ENCODE data around the gene TCAP.
A peak's percentile ranks its signal among the peaks of the same experiment; 100 is the strongest.

TCAP gene

DNA sequence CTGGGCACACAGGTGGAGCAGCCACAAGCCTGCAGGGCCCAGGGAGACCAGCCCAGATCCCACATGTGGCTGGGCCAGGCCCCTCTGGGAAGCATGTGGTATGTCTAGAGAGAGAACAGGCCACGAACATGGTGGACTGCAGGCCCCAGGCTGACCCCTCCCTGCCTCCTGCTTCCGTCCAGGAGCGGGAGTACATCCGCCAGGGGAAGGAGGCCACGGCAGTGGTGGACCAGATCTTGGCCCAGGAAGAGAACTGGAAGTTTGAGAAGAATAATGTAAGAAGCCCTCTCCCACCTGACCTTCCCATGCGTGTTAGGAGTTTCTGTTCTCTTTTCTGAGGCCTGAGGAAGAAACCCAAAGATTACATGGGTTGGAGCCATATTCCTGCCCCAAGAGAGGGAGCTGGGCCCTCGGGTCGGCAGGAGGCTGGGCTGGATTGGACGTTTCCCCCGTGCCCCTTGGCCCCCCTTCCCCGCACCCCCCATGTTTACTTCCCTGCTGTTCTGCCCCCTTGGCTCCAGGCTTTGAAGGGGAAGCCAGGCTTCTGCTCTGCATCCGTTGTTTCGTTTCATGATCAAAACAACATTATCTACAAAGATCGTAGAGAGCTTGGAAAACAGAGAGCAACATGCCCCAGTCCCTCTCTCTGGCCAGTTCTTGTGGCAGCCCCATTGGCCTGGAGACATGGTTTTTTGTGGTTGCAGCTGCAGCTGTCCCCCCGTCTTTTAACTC, 5.7 kb upstream of the TCAP start:
- no peak for DNase-seq (ENCODE audit: insufficient read length, low spot score)
- no peak for TF ChIP-seq CTCF (IDR thresholded peaks at IDR 0.05; ENCODE audit: insufficient read depth, missing control alignments)
- no peak for FAIRE-seq

DNA sequence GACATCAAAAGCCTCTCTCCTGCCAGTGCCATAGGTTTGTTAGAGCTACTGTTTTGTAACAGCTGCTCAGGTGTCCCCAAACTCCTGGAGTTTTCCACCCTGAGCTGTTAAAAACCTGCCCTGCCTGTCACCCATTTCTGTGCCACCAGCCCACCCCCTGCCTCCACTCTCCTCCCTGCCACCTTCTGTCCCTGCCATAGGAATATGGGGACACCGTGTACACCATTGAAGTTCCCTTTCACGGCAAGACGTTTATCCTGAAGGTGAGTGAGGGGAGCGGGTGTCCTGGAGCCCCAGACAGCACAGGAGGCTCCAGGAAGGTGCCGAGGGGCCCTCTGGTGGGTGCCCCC, 5.2 kb upstream of the TCAP start:
- DNase-seq (ENCODE audit: insufficient read length, low spot score): no peak
- no peak for TF ChIP-seq CTCF (IDR thresholded peaks at IDR 0.05; ENCODE audit: insufficient read depth, missing control alignments)
- no peak for FAIRE-seq

DNA sequence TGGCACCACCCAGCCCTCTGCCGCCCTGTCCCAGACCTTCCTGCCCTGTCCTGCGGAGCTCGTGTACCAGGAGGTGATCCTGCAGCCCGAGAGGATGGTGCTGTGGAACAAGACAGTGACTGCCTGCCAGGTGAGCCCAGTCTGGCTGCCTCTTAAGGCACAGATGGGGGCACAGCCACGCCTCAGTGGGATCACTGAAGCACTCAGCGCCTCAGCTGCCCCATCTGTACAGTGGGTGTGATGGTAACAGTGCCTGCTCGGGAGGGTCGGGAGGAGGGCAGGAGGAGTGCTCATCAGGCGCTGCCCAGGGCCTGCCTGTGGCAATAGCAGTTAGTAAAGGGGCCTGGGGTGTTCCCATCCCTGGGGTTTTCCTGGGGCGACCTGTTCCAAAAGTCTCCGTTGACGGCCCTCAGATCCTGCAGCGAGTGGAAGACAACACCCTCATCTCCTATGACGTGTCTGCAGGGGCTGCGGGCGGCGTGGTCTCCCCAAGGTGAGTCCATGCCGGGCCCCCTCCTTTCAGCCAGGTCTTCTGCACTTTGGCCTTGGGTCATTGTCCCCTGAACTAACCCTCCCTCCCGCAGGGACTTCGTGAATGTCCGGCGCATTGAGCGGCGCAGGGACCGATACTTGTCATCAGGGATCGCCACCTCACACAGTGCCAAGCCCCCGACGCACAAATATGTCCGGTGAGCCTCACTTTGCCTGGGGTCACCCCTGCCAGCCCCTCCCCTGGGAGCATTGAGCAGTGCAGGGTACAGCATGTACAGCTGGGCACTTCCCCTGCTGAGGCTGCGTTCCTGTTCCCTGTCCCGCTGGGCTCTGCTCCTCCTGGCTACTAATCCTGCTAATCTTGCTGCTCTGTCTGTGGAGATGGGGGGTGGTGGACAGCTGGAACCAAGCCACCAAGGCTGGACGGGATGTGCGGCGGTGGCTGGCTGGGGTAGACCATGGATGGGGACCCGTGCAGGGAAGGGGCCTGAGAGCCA, 4.5 kb upstream of the TCAP start:
- peak; percentile 93 for DNase-seq (ENCODE audit: insufficient read length, low spot score)
- no peak for FAIRE-seq
- no peak for TF ChIP-seq CTCF (IDR thresholded peaks at IDR 0.05; ENCODE audit: insufficient read depth, missing control alignments)

- no peak for TF ChIP-seq CTCF (IDR thresholded peaks at IDR 0.05; ENCODE audit: insufficient read depth, missing control alignments)
- FAIRE-seq: no peak
- no peak for DNase-seq (ENCODE audit: insufficient read length, low spot score)
These were observed 3.2 kb upstream of the TCAP start for GRCh38 chr17:39661744-39662541.

GRCh38 chr17:39662551-39663339, 2.4 kb upstream of the TCAP start:
- FAIRE-seq (no peak), DNase-seq (ENCODE audit: insufficient read length, low spot score) (no peak)
- no peak for TF ChIP-seq CTCF (IDR thresholded peaks at IDR 0.05; ENCODE audit: insufficient read depth, missing control alignments)

GRCh38 chr17:39663340-39663687, 1.8 kb upstream of the TCAP start:
- no peak for DNase-seq (ENCODE audit: insufficient read length, low spot score)
- FAIRE-seq: no peak
- no peak for TF ChIP-seq CTCF (IDR thresholded peaks at IDR 0.05; ENCODE audit: insufficient read depth, missing control alignments)
